Activated CD4-positive, alpha-beta T cell treated with anti-CD3 and anti-CD28 coated beads for 1 hour (primary cell): ENCODE results near the gene AADACL4.
A peak's percentile ranks its signal among the peaks of the same experiment; 100 is the strongest.

Experiments used
- DNase-seq: peaks from one replicate; pipeline ENCODE4 v3.0.0-alpha.2; 2020

The AADACL4 gene

DNA sequence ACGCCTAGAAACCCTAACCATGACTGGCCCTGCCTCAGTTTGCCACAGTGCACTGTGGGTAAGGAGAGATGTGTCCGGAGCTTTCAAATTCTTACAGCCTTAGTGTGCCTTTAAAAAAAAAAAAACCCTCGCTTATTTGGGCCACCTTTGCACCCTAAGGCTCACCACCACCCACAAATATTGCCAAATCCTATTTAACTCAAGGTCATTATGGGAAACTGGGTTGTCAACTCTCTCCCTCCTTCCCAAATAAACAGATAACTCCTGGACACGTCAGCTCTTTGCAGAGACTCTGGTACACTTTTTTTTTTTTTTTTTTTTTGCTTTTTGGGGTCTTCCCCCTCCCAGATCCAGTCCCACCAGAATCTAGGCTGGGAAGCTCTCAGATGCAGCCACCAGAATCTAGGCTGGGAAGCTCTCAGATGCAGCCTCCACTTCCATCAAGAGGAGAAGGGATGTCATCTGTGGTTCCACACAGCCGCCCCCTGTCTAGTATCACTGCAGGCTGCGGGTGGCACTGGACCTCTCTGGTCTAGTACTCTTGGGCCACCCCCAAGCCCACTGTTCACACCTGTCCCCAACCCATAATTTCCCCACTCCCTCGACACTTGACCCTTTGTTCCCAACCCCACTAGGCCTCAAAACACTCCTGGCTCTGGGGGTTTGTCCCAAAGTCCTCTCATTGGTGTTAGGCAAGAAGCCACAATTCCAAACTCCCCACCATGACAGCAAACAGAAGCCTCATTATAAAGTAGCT is 29.3 kb upstream of the AADACL4 start:
- no peak for DNase-seq

DNA sequence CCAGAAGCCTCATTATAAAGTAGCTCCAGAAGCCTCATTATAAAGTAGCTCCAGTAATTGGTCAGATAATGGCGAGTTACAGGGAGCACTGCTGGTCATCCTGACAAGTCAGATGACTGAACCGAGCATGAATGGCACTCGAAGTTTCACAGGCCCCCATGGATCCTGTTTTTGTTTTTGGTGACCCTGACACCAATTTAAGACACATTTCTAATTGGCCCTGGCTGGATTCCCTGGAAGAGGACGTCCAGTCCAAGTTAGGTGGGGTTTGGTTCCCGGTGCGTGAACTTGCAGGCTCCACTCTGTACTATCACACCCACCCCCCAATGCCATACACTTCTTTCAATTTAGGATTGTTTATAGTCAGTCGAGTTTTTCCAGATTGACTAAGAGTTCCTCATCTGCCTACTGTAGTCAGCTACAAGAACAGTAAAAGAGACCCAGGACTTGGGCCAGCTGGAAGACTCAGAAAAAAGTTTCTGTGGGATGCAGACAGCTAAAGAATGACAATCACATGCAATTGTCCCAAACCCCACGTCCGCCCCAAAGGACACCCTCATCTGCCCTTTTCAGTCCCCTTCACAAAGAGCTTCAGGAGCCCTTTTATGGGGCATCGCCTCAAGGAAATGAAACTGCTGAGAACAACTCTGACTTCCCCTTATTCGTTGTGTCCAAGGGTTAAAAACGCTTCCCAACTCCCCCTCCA is 28.6 kb upstream of the AADACL4 start:
- no peak for DNase-seq

DNA sequence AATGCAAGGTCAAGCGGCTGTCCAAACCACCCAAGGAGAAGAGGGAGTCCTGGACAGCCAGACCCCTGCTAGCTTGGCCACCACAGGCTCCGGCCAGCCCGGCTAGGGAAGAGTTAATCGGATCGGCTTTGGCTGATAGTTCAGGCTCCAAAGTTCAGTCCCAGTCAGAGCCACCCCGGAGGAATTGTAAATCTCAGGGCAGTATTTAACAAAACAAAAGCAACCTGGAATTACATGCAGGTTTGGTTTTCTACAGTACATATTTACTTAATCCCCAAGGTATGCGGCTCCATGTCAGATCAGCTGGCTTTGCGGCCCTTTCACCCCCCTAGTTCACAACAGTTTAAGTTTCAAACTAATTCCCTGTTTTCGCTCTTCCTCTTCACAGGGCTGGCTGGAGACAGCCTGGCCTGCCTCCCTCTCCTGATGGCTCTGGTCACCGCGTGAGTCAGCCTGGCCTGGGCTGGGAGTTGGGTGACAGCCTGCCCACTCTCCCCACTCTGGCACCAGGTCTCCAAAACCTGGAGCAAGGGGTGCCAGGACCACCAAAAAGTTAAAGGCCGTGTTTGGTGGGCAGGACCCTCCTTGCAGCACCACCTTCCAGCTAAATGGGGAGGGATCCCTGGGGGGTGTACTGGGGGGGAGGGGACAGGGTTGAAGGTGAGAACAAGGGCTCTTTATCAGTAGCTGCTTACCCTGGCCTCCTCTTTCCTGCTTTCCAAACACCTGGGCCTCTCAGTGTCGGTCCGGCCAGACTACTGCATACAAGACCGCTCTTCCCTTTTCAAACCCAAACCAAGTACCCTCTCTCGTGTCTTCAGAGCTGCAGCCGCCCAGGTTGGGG is 27.8 kb upstream of the AADACL4 start:
- DNase-seq = no peak

DNA sequence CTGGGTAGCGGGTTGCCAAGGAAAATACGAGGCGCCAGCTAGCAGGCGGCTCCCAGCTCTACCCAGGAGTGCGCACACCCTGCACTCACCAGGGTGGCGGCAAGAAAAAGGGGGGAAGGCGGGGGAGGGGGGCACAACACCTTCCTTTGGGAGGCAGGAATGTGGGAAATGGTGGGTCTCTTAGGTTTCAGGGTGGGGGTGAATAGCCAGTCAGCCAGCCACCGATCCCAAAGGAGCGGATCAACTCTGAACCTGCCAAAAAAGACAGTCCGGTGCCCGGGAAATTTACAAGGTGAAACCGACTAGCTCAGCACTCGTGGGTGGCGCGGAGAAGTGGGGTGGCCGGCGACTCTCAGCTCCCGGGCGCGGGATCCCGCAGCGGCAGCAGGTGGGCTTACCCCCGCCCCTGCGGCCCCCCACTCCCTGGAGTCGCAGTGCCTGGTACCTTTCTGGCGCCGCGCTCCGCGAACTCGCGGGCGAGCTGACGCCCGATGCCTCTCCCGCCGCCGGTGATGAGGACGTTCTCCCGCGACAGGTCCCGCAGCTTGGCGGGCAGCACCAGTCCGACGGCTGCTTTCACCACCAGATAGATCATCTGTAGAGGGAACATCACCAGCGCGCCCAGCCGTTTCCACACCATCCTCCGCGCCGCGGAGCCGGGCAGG is 27.0 kb upstream of the AADACL4 start:
- no peak for DNase-seq

DNA sequence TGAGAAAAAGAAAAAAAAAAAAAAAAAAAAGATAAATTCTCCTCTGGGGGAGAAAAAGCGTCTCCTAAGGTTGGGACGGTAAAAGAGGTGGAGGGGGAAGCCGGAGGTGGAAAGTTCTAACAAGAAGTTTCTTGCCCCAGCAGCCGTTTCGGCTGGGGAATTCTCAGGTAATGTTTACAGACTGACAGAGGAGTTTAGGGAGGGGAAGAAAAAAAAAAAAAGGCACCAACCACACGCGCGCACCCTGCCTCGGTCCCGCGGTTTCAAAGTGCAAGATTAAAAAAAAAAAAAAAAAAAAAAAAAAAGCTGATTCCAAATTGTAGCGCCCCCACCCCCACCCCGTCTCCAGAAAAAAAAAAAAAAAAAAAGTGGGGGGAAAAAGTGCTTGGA is 26.4 kb upstream of the AADACL4 start:
- DNase-seq = no peak

DNA sequence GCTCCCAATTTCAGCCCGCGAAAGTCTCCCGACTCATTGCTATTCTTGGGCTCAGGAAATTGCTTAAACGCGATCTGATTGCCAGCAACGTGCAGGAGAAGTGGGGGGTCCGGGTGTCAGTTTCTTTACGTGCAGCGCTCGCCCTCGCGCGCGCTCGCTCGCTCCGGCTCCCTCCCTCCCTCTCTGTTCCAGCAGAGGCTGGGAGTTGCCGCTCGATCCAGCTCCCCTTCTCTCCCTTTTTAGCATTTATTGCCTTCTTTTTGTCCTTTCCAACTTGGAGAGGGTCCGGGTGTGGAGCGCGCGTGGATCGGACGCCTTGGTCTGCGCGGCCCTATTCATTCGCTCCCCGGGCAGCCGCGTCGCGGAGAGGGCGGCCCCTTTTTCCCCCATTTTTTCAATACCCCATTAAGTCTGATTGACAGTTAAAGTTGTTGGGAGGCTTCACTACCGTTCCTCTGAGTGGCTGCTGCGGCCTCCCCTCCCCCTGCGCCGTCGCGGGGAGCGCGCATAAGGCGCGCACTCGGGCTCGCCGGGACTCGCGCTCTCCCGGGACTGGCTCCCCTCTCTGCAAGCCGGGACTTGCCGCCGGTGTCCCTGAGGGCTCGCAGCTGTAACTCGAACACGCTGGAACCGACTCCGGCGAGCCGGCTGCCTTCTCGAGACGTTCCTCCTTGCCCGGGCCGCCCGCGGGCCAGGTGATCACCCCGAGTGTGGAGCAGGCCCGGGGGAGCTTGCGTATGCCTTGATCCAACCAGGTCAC is 25.8 kb upstream of the AADACL4 start, which contains the start of gene DHRS3:
Gene DHRS3 (minus strand): TSS at position 310 of the 760 bp plus-strand sequence. CDS start 862 bp downstream, outside the sequence.
- peak; percentile 46 for DNase-seq

DNA sequence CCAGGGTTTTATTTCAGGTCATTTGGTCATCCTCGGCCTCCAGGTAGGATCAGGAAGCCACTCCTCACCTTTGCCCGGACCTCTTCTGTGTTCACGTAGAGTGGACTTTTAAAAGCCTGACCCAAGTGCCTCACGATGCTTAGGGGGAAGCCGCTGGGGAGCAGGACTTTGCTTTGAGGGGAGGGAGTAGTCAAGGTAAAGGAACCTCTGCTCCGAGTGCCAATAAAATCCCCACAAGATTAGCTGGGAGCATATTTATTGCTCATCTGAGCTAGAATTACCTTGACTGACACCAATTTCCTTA is 25.3 kb upstream of the AADACL4 start:
- no peak for DNase-seq

DNA sequence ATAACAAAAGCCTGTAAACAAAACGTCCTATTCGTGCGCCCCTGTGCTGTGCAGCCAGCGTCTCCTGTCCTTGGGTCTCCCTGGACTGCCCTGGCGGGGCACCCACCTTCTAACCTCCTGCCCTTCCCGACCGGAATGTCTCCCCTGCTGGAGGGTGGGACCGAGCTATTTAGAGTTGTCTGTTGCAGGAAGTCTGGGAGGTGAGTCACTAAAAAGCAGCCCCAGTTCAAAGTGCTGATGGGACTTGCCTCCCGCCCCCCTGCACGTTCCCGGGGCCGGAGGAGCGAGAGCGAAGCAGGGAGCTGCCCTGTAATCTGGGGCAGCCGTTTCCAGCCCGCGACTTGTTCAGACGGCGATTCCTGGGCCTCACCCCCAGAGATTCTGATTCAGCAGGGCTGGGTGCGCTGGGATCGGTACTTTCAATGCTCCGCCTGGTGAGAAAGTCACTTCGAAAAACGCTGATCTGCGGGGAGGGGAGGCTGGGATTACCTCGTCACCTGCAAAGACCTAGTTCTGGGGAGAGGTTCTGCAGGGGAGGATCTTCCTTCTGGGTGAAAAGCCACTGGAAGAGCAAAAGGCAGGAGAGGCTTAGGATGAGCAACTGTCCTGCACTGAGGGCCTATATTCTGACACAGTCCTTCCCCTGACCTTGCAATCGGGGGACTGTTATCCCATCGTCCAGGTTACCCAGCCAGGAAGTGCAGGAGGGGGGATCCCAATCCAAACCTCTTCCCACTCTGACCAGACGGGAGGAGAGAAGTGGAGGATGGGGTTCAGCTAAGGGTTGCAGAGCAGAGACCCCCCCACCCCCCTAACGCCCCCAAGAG is 24.7 kb upstream of the AADACL4 start:
- DNase-seq = peak; percentile 40

DNA sequence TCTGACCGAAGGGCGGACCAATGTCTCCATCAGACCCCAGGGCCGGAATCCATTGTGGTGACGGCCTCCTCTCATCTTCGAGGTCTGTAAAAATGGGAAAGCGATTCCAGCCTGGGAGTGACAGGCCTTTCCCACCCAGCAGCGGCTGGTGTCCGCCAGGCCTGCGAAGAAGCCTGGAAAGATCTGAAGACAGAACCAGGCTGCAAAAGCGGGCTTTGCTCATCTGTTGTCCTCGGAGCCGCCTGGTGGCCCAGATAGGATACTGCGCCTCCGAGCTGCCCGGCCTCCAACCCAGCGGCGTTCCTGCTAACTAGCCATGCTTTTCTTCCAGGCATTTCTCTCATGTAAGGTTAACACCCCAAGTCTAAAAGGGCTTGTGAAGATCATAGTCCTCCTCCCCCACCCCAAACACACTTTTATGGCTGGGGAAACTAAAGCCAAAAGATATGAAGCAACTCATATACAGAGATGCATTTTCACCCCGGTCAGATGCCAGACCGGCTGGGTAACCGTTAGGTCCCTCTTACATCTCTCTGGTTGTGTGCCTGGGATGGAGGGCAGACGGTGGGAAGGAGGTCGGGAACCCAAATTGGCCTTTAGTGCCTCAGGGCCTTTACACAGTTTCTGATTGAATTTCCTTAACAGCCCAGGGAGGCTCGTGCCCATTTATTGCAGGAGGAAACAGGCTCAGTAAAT is 23.9 kb upstream of the AADACL4 start:
- DNase-seq = peak; percentile 66

DNA sequence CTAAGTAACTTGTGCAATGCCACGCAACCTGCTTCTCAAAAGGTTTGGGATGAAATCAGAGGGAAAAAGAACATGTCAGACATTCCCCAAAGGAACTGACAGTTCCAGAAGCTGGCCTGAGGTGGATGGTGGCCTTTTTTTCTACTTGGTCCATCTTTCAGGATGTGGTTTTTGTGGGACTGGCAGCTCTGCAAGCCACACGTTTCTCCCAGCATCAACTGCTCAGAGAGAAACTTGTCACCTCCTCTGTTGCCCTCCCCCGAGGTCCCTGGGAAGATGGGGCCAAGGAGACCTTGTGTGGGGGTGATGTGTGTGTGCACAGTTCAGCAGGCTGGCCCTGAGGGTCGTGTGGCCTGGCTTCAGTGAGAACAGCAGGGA is 23.4 kb upstream of the AADACL4 start:
- DNase-seq = no peak

DNA sequence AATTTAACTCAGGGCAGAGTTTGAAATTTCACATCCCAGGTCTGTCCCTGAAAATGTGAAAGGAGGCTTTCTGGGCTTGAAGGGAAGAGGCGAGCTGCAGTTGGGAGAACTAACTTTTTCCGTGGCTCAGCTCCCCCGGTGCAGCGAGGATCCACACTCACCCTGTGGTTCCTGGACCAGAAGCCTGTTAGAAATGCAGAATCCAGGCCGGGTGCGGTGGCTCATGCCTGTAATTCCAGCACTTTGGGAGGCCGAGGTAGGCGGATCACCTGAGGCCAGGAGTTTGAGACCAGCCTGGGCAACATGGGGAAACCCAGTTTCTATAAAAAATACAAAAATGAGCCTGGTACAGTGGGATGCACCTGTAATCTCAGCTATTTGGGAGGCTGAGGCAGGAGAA is 23.0 kb upstream of the AADACL4 start:
- no peak for DNase-seq

DNA sequence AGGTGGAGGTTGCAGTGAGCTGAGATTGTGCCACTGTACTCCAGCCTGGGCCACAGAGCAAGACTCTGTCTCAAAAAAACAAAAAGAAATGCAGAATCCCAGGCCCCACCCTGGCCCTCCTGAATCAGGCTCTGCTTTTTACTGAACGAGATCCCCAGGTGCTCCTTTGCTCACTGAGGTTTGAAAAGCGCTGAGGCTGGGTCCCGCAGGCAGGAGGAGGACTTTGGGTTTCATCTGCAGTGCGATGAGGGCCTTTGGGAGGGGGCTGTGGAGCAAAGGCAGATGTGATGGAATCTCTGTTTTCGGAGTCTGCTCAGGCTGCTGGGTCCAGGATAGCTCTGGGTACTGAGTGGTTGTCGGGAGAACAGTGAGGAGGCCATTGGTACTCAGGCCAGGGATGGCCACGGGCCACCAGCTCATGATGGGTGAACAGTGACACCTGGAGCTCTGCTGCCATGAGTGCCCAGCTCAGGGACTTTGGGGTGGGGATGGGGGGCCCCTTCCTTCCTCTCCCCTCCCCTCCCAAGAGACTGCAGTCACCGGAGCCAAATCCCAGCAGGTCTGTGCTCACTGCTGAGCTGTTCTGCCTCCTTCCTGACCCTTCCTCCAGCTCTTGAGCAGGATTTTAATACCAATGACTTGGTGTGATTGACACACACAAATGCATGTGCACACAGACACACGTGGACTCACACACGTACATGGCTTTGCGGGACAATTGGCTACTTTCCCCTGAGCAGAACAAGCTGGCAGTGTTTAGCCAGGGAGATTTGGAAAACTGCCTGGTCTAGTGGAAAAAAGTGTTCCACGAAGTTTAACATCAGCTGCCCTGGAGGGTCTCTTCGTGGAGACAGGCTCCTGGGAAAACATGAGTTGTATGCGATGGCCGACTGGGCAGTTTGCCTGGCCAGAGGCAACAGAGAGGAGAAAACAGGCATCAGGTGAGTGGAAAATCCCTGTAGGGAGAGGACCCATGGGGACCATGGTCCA is 22.2 kb upstream of the AADACL4 start:
- DNase-seq = no peak

DNA sequence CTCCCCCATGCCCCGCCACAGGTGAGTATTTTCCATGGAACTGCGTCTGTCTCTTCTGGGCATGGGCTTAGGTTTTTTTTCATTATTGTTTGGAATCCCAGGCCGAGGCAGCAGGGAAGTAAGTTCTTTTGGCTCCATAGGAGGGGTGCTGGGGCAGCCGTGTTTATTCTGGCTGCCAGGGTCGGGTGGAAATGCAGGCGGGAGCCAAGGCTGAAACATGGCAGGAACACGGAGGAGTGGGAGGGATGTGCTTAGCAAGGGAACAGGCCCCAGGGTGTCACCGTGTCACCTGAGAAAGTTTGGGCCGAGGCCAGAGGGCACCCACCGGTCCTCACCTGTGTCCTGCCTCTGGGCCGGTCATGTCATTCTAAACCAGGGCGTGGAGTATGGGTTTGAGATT is 21.4 kb upstream of the AADACL4 start:
- DNase-seq = no peak

DNA sequence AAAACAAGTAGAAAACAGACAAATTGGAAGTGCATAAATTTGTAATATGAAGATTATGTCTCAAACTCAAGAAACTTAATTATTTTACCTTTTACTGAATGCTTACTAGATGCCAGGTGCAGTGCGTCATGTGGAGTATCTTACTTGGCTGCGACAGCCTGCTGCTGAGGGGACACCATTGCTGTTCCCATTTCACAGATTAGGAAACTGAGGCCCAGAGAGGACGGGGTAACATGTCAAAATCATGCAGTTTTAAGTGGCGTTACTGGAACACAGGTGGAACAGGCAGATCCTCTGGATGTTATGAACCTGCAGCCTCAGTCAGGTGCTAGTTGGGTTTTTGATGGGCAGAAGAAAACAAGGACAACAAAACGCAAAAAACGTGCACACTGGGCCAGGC is 18.6 kb upstream of the AADACL4 start:
- no peak for DNase-seq

DNA sequence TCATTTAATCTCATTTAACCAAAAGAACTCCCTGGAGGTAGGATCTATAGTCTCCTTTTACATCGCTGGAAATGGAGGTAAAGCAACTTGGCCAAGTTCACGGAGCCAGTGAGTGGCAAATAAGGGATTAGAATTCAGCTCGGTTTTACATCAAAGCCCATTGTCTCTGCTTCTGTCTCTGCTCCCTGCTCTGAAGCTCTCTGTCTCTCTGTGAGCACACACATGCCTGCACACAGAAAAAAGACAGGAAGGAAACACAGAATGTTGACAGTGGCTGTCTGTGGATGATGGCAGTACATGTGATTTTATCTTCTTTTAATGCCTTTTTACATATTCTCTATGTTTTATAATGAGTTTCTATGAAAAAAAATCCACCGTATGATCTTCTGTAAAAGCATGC is 17.0 kb upstream of the AADACL4 start:
- no peak for DNase-seq

DNA sequence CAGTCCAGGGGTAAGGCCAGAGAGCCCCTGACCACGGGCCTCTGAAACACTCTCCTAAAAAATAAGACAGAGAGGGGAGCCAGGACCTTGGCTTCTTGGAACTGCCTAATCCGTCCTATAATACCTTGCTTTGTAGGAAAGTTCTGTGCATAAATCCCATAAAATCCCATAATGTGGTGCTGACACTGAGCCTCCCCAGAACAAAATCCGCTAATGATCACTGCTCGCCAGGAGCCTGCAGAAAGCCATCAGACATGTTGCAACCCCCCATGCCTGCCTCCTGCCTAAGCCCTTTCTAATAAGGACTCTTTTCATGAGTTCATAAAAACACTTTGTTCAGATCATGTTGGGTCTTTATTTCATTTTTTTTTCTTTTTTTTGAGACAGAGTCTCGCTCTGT is 16.6 kb upstream of the AADACL4 start:
- no peak for DNase-seq

DNA sequence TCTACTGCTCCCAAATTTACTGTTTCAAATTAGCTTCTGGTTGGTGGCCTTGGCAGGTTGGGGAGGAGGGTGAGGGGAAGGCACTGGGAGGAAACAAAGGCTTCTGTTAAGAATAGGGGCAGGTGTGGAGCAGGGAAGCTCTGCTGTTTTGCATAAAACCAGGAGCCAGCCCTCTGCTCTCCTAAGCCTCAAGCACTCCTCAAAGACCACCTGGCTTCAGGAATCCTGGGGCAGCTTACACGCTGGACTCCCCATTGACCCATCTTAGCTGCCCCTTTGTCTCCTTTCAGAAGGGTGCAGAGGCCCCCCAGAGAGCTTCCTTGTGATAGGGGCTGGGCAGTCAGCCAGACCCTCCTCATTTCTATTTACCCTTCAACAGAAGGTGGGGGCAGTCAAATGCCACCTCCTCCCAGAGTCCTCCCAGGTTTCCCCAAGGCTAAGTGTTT is 14.4 kb upstream of the AADACL4 start:
- DNase-seq = no peak

DNA sequence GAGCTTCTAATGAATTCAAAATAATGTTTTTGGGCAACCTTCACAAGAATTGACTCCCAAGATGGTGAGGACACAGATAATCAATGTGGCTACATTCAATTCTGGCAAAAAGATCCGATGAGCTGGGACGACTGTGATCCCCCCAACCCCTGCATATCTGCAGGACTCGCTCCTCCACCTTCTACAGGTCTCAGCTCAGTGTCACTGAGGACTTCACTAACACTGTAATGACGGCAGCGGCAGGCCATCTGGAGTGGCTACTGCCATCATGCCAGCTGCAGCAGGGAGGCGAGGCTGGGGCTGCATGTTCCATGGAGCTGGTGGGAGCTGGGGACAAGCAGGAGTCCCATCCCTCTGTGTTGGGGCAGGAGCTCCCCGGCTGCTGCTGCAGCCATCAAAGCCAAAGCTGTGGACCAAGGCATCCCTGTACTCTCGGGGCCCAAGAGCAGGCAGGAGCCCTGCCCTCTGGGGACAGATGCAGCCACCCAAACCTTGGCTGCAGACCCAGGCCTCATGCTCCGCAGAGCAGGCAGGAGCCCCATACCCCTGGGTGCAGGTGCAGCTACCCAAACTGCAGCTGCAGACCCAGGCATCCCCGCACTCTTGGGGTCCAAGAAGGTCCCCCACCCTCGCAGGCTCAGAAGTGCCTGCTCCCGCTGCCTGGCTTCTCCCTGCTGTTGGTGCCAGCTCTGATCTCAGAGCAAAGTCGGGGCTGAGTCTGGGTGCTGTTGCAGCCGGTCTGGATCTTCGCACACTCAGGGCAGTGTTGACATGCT is 13.7 kb upstream of the AADACL4 start:
- no peak for DNase-seq
